ENCODE measurements around the gene HMHB1. TPM values are rescaled to one million over a fixed set of nuclear protein-coding genes. Genes with fewer than 3 reads are reported as not detected.

The HMHB1 gene
- not detected for total RNA-seq

GRCh38 chr5:143812085-143812705, at the start of gene HMHB1:
Gene HMHB1 (plus strand): TSS chr5:143812161.
- no peaks in the 10 kb centered on the region for H3K27me3 ChIP-seq
- no peaks in the 10 kb centered on the region for H3K4me1 ChIP-seq
- intact Hi-C loops (cut with DNase I): loop anchor here (10.0 kb wide), 1 partner anchor 167 kb away; no protein-coding TSS in a partner anchor
- no peaks in the 10 kb centered on the region for H3K36me3 ChIP-seq
- H3K9me3 ChIP-seq: no peaks in the 10 kb centered on the region
- H3K4me3 ChIP-seq (replicated peaks in 1 of 3): no peak within 1 kb of the TSS
- WGBS, 2 donors: 77 to 80% methylated on average over 16 of the region's 16 CpGs
- DNase-seq: no peak
- no peak for TF ChIP-seq CTCF (IDR thresholded peaks at IDR 0.05)
- H3K27ac ChIP-seq: no peak within 1 kb of the TSS

GRCh38 chr5:143762636-143763220, 49.2 kb upstream of the HMHB1 start:
- no peak for TF ChIP-seq POLR2A (IDR thresholded peaks at IDR 0.05)
- no peak for TF ChIP-seq CTCF (IDR thresholded peaks at IDR 0.05)
- H3K36me3 ChIP-seq: no peaks in the 10 kb centered on the region
- no peak for DNase-seq
- H3K27me3 ChIP-seq: no peaks in the 10 kb centered on the region
- WGBS, 2 donors: 96 to 97% methylated on average over 5 of the region's 5 CpGs
- no peaks in the 10 kb centered on the region for H3K9me3 ChIP-seq
- no peaks in the 10 kb centered on the region for H3K4me1 ChIP-seq
- no peak overlapping the region for H3K4me3 ChIP-seq (replicated peaks in 1 of 3)
- no peak overlapping the region for H3K27ac ChIP-seq
- intact Hi-C loops (cut with DNase I): no loop called here

GRCh38 chr5:143767162-143767561, 44.8 kb upstream of the HMHB1 start:
- DNase-seq: no peak
- Histone ChIP-seq H3K27me3 (no peaks in the 10 kb centered on the region), H3K9me3 (no peaks in the 10 kb centered on the region), H3K4me3 (replicated peaks in 1 of 3) (no peak overlapping the region), H3K4me1 (peaks cover 6 to 11% of the 10 kb centered on the region in 2 donors), H3K36me3 (no peaks in the 10 kb centered on the region), H3K27ac (no peak overlapping the region)
- TF ChIP-seq POLR2A (IDR thresholded peaks at IDR 0.05) (no peak), CTCF (IDR thresholded peaks at IDR 0.05) (no peak)
- intact Hi-C loops (cut with DNase I): no loop called here
- 91 to 100% methylated on average over 3 of the region's 3 CpGs for WGBS, 2 donors

- Histone ChIP-seq H3K4me3 (replicated peaks in 1 of 3) (no peak overlapping the region), H3K27me3 (no peaks in the 10 kb centered on the region), H3K4me1 (peaks cover 6 to 11% of the 10 kb centered on the region in 2 donors), H3K9me3 (no peaks in the 10 kb centered on the region), H3K36me3 (no peaks in the 10 kb centered on the region), H3K27ac (no peak overlapping the region)
- 85 to 91% methylated on average over 5 of the region's 5 CpGs for WGBS, 2 donors
- DNase-seq: no peak
- no peak for TF ChIP-seq POLR2A (IDR thresholded peaks at IDR 0.05)
- no peak for TF ChIP-seq CTCF (IDR thresholded peaks at IDR 0.05)
- intact Hi-C loops (cut with DNase I): no loop called here
These were observed 42.8 kb upstream of the HMHB1 start for GRCh38 chr5:143769026-143769786.

GRCh38 chr5:143770450-143770849, 41.5 kb upstream of the HMHB1 start:
- Histone ChIP-seq H3K27me3 (no peaks in the 10 kb centered on the region), H3K4me1 (peaks cover 6 to 11% of the 10 kb centered on the region in 2 donors), H3K9me3 (no peaks in the 10 kb centered on the region), H3K36me3 (no peaks in the 10 kb centered on the region), H3K27ac (no peak overlapping the region), H3K4me3 (replicated peaks in 1 of 3) (no peak overlapping the region)
- intact Hi-C loops (cut with DNase I): no loop called here
- no peak for DNase-seq
- WGBS, 2 donors: 95 to 97% methylated on average over 3 of the region's 3 CpGs
- TF ChIP-seq POLR2A (IDR thresholded peaks at IDR 0.05) (no peak), CTCF (IDR thresholded peaks at IDR 0.05) (no peak)

All from thyroid gland (tissue), 4 donors.